A673 (cell line): Measurements from ENCODE around the gene ETFA.

Experiments
- CTCF ChIP-seq: fragments of 300-800, 200-600 bp; sonication (generic); conservative IDR thresholded peaks from 2 replicates; pipeline ENCODE4 v1.5.1; 2017; ENCODE audit warnings: low read depth, mild to moderate bottlenecking, antibody characterized with exemption, low read length, moderate library complexity, mixed read lengths
- EZH2 ChIP-seq: fragments of 200-600 bp; sonication (generic); IDR thresholded peaks from 2 replicates; pipeline ENCODE4 v1.6.1; 2017; ENCODE audit warnings: borderline replicate concordance, low read depth, mild to moderate bottlenecking, mixed read lengths, antibody characterized with exemption, low read length; ENCODE audit not compliant: poor library complexity, severe bottlenecking

- TF ChIP-seq CTCF (no peak), EZH2 (no peak)
These were observed 43.7 kb upstream of the ETFA start for GRCh38 chr15:76354823-76355440.
